Stimulated activated CD8-positive, alpha-beta memory T cell treated with anti-CD3 and anti-CD28 coated beads, Interleukin-4, amount 100 ng/mL, for 48 hours (primary cell): ENCODE results near the gene TEX9.

Experiments
- DNase-seq: peaks from one replicate; pipeline ENCODE4 v3.0.0-alpha.2; 2020

Gene TEX9

DNA sequence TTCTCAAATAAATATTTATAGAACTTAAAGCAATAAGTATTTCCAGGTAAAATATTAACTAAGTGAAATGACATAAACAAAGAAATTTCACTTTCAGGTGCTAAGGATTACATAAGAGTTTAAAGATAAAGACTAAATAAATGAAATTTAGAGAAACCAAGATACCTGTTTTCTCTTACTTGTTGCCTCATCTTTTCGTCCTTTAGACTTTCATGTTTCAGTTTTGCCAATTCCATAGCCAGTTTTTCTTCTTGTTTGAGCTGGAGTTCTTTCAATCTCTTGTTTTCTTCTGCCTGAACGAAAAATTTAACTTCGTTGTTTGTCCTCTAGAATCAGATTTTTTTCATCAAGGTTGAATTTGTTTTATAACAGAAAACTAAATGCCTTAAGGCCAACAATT is 91.0 kb downstream of the TEX9 start:
- no peak for DNase-seq

DNA sequence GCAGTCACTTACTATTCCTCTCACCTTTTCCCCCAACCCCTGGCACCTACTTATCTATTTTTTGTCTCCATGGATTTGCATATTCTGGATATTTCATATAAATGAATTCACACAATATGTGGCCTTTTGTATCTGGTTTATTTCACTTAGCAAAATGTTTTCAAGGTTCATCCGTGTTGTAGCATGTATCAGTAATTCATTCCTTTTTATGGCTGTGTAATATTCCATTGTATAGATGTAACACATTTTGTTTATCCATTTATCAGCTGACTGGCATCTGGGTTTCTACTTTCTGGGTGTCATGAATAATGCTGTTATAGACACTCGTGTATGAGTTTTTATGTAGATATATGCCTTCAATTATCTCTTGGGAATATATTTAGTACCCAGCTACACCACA is 93.9 kb downstream of the TEX9 start:
- no peak for DNase-seq

DNA sequence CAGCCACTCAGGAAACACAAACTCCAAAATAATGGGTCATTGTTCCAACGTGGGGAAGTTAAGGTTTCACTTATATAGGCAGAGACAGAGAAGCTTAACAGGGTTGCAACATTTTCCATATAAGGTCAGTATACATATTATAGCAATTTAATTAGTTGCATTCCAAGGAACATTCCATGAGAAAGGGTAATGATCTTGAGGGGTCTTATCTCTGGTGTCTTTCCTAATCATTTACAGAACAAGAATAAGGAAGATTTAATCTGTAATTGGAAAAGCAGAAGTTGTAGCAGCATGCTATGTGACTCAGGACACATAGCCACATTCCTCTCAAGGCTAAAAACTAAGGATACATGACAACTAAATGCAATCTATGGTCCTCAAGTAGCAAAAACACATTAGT is 94.8 kb downstream of the TEX9 start:
- no peak for DNase-seq

DNA sequence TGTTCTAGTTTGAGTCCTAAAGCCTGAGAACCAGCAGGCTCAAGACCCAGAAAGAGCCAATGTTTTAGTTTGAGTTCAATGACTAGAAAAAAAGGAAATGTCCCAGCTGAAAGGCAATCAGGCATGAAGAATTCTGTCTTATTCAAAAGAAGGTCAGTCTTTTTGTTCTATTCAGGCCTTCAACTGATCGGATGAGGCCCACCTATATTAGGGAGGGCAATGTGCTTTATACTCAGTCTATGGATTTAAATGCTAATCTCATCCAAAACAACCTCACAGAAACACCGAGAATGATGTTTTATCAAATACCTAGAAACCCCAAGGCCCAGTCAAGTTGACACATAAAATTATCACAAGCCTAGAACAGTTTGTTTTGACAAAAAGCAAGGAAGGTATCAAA is 95.7 kb downstream of the TEX9 start:
- no peak for DNase-seq

DNA sequence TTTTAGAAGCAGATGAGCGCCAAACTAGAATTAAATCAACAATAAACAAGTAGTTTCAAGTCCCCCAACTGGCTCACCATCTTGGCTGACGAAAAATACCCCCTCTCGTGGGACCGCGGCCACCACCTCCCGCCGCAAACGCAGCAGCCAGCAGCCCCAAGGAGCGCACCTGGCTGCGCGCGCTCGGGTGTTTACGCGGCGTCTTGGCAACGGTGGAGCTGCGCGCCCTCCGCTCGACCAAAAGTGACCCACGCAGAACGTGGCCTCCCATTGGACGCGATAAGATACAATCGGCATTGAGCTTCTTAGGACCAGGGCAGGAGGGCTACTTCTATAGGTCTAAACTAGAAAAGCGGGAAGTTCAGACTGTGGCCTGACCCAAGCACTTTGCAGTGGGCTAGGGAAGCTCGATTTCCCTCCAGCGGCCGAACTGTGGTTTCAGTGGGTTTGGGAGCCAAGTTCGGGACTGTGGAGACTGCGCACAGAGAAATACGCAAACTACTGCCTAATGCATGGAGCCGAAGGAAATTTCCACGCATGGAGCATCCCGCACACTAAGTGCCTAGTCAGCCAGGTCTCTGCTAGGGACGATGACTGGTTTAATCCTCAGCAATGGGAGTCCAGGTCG is 99.8 kb downstream of the TEX9 start, which contains the start of gene MNS1:
TSS of gene MNS1 (minus strand) at position 245 of the 628 bp plus-strand sequence. CDS start at position 80, 165 bp downstream.
- DNase-seq = peak; percentile 79

DNA sequence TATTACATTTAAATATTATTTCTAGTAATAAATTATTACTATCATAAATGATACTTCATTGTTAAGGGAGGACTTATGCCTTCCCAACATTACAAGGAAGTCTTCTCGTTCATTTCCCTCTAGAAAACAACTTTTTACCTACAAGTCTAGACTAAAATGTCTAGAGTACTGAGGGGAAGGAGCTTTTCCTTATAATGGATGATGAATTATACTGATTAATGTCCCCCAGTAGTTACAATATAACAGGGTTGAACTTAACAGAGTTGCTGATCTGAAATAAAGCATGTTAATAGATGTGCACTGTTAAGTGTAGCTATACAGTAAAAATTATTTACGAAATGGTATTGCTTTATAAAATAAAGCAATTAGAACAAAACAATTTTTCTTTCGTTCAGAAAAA is 102.4 kb downstream of the TEX9 start:
- no peak for DNase-seq

DNA sequence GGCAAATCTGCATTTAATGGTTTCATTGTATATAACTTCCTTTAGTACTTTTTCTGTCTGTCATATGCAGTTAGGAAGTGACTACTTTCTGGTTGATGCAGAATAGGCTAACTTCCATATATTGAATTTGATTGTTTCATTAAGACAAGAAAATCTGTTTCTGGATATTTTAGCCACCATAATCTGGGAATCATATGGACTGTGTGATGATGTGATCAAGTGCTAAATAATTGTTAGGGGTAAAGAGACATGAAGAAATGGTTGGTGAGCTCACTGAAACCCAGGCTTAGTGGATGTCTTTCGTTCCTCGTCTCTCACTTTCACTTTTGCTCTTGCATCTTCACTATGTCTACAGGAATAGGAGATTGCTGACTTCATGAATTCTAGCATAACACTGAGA is 103.2 kb downstream of the TEX9 start:
- no peak for DNase-seq

DNA sequence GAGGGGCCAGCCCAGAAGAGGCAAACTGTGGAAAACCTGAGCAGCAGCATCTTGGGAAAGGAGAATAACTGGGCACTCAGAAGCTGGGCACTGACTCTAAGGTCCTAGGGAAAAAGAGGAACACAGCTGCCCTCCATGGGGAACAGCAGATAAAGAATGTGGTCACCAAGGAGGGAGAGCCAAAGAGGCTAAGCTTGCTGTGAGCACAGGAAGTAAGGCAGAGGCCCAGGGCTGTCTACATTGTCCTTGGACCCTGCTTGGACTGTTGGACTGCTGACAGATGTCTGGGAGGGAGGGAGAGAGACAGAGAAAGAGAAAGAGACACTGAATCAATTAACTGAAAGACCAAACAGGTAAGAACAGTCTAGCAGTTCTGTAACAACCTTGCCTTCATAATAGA is 104.3 kb downstream of the TEX9 start:
- DNase-seq = no peak

DNA sequence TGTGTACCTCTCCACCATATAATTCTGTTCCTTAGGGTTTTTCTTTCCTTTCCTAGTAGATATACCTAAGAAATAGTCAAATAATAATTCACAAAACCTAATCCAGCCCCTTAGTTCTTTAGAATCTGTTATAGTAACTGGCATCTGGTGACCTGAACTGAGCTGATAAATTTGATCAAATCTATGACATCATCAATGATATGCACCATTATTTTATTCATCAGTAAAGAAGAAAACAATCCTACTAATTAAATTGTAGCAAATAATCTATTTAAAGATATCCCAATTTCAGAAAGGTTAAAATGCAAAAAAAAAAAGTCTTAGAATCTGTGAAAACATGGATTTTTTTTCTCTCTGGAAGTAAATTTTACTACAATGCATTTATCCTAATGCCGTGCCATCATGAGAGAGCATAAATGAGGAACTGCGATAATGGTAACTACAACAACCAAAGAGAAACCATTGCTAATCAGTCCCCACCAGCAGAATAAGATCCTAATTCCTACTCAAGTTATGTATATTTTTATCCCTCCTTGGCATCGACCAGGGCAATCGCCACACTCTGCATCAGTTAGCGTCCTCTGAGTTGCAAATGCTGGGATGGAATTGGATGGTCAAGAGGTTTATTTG is 106.3 kb downstream of the TEX9 start:
- DNase-seq = no peak

DNA sequence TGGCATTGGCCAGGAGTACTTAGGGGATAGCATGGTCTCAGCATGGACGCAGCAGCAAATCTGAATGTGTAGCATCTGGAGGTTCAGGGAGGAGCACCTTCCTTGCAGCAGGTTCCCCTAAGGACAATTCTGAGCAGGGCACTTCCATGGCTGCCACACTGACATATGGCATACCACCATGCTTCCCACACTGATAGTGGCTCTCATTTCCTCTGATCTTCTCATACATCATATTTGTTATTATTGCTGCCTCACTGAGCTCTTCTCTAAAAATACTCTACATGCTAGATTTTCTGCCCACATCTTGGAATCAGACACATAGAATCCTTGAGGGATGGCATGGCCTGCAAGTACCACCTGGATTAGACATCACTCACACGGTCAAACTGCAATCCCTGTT is 107.1 kb downstream of the TEX9 start:
- DNase-seq = no peak

DNA sequence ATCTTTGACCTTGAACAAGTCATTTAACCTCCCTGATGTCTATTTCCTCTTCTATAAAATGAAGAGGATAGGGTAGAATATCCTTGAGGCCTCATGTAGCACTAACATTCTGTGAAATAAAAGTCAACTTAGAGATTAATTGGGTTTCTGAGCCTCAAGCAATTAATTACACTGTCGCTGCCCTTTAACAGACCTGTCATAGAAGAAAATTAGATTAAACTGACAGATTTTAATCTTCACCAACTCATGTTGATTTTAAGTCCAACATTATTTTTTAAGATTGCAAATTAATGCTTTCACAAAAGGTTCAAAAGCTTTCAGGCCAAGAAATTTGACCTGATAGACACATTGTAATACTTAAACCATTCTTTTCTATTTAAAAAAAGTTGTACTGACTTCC is 107.8 kb downstream of the TEX9 start:
- no peak for DNase-seq

DNA sequence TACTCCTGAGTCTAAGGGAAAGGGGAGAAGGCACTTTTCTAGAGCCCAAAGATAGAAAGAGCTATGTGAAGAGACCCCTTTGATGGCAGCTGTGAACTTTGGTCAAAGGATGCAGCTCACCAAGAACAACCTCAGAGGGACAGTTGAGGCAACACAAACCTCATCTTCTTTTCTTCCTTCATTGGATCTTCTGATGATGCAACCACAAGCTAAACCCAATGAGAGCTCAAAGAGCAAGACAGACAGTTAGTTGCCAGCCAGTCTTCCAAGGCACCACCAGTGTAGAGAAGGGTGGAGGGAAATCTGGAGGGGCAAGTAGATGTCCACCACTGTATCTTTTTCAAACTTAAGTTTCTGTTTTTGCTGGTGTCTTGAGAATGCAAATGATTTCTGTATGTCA is 110.1 kb downstream of the TEX9 start:
- no peak for DNase-seq
